Measurements from ENCODE around the gene DNAJC5. TPM values are rescaled to one million over a fixed set of nuclear protein-coding genes. Genes with fewer than 3 reads are reported as not detected.
"Not testable (repeated sequence)": the region's sequence is repeated elsewhere in the genome, so short reads cannot be mapped to it uniquely, and the experiment has no call there.

Gene DNAJC5
- total RNA-seq, result 10 to 100 TPM; 55.3 to 79.4 TPM
- long read RNA-seq, full-length matches to known transcripts, result 1 of 113 reads
- long read RNA-seq, partial matches to known transcripts, result 108 of 113 reads
- long read RNA-seq, other reads (novel, unspliced or antisense), result 4 of 113 reads

DNA sequence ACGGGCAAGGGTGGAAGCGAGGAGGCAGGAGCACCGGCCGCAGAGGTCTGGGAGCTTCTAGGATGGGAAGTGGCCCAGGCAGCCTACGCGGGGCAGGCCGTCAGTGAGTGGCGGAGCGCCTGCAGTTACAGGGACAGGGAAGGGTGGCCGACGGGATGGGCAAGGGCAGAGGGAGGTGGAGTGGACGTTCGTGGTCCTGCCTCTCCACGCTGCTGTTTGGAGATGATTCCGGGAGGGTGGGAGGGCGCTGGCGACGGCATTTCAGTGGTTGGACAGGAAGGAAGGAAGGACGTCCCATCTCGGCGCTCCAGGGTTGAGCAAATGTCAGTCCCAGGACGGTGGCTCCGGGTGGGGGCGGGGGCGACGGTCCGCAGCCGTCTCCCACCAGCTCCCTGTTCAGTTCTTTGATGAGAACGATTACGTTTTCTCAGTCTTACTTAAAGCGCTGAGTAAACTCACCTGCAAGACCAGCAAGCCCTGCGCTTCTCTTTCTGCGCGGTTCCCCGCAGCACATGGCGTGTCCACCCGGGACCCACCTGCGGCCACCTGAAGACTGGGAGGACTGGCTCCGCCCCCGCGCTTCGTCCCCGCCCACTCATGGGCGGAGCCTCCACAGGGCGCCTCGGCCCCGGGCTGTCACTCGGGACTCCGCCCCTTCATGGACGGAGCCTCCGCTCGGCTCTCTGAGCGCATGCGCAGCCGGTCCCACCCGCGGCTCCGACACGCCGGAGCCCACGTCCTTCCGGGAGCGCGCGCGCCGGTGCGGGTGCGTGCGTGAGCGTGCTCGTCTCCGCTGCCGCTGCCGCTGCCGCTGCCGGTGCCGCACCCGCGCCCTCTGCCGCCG, at the start of gene DNAJC5:
DNAJC5 (plus strand) TSS at position 769 of the 844 bp plus-strand sequence. CDS start 33,220 bp downstream, outside the sequence.
- intact Hi-C loops (cut with DNase I, micrococcal nuclease), result no loop called here
- DNase-seq, result peak; percentile 92 to 97
- ATAC-seq, result peak; percentile 88

DNA sequence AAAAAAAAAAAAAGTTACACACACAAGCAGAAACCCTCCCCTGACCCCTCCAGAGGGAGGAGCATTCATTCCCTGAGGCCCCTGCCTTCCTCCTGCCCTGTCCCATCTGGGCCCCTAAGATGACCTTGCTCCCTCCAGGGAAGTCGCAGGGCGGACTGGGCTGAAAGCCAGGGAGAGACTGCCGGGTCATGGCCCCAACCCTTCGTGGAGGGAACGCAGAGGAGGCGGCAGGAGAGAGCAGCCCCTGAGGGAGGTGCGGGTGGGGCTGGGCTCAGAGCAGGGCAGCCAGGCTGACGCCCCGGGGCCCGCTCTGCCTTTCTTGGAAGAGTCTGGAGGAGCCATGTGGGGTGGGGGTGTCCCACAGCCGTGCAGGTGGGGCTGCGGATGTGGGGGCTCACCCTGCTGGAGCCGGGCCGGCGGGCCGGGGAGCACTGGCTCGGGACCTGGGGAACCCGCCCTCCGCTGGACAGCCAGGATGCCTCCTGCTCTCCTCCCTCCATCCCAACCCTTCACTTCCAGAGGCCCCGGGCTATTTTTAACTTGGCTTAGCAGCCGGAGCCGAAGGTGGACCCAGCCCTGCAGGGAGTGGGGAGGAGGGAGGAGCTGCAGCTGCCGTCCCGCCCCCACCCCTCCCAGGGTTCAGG, 48.7 kb upstream of the DNAJC5 start:
- DNase-seq (no peak), ATAC-seq (peak; percentile 28)

DNA sequence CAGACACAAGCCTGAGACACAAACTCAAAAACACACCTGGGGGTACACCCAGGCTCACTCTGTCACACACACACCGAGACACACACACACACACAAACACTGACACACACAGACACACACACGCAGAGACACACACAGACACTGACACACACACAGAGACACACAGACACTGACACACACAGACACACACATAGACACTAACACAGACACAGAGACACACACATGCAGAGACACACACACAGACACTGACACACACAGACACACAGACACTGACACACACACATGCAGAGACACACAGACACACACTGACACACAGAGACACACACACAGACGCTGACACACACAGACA, 48.1 kb upstream of the DNAJC5 start:
- ATAC-seq (no peak), DNase-seq (no peak)
- intact Hi-C loops (cut with DNase I, micrococcal nuclease), result no loop called here

More for the DNA sequence above, 48.7 kb upstream of the DNAJC5 start:
- intact Hi-C loops (cut with DNase I, micrococcal nuclease), result no loop called here

DNA sequence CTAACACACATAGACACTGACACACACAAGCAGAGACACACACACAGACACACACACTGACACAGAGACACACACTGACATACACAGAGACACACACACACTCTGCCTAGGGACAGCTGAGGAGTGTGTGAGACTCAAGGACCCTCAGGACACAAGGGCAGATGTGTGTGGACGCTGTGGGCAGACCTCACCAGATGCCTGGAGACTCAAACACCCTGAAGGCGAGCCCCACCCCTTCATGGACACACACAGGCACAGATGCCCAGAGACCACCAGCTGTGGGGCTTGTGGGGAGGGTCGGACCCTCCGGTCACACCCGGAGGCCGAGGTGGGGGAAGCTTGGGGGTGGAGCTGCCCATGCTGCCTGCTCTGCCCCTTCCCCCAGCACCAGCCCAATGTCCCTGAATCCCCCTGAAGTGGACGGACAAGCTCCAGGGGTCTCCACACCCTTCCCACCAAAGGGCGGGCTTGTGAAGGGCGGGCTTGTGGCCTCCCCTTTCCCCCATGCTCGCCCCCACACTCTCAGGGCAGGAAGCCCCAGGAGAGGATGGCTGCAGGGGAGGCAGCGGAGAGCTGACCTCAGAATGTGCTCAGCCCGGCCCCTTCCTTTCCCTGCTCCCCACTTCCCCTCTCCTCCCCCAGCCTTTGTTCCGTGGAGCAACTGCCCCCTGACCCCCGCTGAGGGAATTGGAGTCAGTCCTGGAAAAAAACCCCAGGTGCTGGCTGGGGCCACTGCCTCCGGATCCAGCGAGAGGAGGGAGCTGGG, 47.5 kb upstream of the DNAJC5 start:
- peak; percentile 20 for ATAC-seq
- DNase-seq, result no peak

DNA sequence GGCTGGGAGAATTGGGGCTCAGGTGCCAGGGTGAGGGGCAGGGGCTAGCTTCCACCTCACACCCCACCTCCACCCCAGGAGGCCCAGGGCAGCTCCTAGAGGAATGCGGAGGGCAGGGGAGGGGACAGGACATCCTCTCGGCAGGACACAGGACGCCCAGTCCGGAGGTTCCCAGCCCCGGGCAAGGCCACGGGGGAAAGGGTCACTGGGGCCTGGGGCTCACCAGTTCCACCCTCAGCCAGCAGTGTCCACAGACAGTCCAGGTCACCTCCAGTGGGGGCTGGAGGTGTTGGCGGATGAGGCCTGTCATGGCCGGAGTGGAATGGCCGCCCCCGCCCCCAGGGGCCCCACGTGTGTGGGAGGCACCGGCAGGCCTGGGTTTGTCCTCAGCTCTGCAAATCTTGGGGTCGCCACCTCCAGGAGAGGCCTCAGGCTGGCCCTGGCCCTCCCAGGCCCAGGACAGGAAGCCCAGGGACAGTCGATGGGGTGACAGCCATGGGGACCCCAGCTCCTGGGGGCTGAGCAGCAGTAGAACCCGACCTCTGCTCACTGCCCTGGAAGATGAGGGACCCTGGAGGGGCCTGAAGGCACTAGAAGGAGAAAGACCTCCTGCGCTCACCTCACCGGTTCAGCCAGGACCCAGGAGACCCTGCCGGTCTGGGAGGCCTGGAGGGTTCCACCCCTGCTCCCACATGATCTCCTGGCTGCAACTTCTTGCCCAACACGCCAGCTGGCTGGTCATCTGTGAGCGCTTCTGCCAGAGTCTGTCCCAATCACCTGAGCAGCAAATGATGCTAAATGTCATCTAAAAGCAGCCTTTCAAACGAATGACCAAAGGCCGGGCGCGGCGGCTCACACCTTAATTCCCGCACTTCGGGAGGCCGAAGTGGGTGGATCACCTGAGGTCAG, 46.7 kb upstream of the DNAJC5 start:
- ATAC-seq (no peak), DNase-seq (no peak)
- intact Hi-C loops (cut with DNase I, micrococcal nuclease), result no loop called here

More for the DNA sequence above, 47.5 kb upstream of the DNAJC5 start:
- intact Hi-C loops (cut with DNase I, micrococcal nuclease), result no loop called here

DNA sequence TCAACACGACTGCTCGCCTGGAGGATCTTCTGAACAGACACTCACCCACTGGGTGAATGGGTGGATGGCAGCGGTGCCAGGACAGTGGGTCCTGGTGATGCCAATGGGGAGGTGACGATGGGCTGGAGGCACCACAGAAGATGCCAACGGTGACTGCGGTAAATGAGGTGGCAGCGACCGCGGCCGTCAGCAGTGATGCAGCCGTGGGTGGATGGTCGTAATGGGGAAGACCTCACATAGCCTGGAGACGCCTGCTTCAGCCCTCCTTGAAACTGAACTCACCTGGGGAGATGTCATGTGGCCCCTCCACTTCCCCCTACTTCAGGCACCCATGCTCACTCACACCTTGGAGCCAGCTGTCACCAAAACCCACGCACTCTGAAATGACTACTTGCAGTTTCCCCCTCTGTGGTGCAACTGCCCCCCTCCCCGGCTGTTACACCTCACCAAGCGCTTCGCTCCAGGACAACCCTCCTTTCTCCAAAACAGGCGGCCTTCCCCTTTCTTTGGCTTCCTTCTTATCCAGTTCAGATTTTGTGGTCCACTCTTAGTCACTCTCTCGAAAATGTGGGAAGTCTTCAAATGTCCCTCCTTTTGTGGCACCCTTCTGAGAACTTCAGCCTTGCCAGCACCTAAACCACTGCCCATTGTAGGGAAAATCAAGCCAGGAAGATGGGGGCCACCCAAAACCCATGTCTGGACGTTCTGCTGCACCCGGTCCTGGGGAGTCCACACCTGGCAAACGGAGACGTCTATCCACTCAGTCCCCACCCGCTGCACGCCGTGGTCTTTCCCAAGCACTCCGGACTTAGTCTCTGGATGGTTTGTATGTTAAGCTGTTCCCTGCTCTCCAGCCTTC, 44.0 kb upstream of the DNAJC5 start:
- ATAC-seq (no peak), DNase-seq (no peak)
- intact Hi-C loops (cut with DNase I, micrococcal nuclease), result no loop called here

DNA sequence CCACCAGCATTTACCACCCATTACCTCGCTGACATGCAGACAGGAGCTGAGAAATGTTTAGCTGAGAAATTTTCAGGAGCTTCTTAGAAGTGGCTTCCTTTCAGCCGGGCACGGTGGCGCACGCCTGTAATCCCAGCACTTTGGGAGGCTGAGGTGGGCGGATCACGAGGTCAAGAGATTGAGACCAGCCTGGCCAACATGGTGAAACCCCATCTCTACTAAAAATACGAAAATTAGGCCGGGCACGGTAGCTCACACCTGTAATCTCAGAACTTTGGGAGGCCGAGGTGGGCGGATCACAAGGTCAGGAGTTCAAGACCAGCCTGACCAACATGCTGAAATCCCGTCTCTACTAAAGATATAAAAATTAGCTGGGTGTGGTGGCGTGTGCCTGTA, 43.4 kb upstream of the DNAJC5 start:
- DNase-seq; ATAC-seq; intact Hi-C loops (cut with DNase I, micrococcal nuclease): not testable (repeated sequence)

- DNase-seq; ATAC-seq; intact Hi-C loops (cut with DNase I, micrococcal nuclease): not testable (repeated sequence)
These were observed 41.2 kb upstream of the DNAJC5 start for GRCh38 chr20:63853733-63854068.

DNA sequence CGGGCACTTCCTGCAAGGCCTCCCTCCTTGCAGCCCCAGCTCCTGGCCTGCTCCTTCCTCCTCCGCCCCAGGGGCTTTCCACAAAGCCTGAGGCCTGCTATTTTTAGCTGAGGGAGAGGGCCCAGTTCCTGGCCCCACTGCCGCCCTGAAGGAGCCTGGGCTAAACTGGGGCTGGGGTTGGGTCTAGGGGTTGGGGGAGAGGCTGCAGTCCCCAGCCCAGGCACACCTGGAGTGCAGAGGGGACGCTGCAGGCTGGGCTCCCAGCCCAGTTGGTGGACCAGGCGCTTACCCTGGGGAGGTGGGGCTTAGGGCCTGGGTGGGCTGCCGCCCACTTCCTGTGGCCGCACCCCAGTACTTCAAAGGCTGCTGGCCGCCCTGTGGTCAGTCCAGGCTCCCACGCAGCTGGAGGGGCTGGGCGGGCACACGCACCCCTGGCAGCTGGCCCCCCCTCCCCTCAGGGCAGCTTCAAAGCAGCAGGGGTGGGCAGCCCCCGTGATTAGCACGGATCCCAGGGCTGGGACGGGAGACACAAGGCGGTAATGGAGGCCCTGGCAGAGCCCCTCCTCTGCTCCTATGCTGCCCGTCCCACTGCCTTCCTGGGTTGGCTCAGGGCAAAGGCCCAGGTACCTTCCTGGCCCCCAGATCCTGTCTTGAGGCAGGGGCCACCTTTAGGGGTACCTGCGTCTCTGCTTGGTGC, 40.7 kb upstream of the DNAJC5 start:
- intact Hi-C loops (cut with DNase I, micrococcal nuclease), result no loop called here
- no peak for DNase-seq
- peak; percentile 7 for ATAC-seq

DNA sequence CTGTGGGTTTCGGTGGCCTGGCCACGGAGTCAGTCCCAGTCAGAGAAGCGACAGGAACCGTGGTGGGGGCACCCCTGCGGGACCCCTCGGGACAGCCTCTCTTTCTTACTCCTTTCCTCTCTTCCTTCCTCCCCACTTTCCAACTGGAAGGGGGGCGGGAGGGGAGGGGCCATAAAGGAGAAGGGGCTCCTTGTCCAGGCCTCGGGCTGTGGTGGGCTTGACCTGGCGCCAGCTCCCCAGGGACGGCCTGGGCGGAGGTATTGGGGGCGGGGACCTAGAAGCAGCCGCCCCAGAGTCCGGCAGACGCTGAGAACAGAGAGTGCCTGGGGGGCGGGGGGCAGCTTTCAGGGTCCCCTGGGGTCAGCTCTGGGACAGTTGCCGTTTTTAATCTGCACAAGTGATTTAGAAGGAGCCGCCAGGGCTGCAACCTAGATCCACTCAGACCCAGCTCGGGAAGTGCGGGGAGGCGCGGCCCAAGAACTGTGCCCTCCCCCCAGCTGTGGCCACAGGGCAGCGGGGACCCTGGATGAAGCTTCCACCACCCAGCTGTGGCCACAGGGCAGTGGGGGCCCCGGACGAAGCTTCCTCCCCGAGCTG, 40.1 kb upstream of the DNAJC5 start:
- ATAC-seq, result no peak
- intact Hi-C loops (cut with DNase I, micrococcal nuclease), result no loop called here
- no peak for DNase-seq

DNA sequence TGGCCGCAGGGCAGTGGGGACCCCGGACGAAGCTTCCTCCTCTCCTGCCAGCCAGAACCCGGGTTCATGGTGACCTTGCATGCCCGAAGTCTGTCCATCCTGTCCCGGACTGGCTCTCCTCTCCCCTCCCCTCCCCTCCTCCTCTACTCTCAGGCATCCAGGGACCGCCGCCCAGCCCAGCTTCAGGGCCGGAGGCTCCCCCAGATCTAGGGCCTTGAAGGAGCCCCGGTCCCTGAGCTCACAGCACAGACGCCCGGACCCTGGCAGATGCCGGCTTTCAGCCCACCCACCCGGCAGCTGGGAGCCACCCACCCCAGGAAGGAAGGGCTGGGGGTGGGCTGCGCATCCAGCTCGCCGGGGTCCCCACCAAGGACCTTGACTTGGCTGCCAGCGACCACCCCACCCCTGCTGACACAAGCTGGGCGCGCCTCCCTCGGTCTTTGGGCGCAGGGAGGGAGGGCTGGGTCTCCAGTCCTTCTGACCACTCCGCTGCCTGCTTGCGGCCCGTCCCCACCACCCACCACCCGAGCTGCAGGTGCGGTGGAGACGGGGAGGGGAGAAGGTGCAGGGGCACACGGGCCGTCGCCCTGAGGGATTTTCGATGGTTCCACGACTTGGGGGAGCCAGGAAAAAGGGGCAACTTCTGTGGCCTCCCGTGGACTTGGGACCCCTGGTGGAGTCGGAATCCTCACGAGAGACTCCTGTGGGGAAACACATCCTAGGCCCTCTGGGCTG, 39.4 kb upstream of the DNAJC5 start:
- DNase-seq (no peak), ATAC-seq (no peak)
- intact Hi-C loops (cut with DNase I, micrococcal nuclease), result no loop called here

DNA sequence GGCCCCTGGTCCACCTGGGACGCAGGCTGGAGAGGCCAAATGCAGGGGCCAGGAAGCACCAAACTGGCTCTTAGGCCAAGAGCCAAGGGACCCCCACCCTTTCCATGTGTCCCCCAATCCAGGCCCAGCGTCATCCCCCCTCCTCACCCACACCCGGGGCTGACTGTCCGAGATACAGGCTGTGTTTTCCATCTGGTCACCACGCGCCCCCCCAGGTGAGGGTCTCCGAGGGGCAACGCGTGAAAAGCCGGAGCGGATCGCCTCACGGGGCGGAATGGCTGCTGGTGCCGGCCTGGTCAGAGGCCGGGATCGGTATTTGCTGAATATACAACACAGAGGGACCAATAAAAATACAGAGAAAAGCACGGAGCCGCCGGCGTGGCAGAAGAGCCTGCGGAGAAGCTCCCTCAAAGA, 38.8 kb upstream of the DNAJC5 start:
- DNase-seq, result no peak
- intact Hi-C loops (cut with DNase I, micrococcal nuclease), result no loop called here
- no peak for ATAC-seq

- peak; percentile 16 for ATAC-seq
- no peak for DNase-seq
- intact Hi-C loops (cut with DNase I, micrococcal nuclease), result no loop called here
These were observed 37.0 kb upstream of the DNAJC5 start for GRCh38 chr20:63857764-63858392.

DNA sequence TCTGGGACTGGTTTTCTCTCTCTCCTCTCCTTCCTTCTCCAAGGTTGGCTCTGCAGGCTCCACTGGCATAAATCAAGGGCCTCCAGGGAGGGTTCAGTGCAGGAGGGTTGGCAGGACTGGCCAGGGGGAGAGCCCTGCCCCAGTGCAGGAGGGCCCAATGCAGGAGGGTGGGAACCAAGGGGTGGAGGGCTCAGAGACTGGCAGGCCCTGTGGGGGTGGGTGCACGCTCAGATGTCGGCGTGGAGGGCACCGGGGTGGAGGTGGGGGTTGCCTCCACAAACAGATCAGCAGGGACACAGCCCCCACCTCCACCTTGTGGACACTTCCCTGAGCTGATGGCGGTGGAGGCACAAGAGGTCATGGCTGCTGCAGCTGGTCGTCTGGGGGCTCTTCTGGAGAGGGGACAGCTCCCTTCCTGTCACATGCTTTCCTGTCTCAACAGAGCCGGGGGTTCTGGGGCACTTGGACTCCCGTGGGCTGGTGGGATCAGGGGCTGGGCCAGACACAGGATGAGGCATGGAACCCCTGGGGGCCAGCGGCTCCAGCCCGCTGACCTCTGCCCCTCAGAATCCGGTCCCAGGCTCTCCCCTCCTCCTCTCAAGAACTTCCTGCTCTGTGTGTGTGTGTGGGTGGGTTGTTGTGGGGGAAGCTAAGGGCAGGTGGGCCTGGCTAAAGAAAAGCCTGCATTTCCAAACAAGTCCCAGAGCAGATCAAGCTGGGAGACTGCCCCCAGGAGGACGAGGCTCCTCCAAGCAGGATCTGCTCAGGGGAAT, 36.3 kb upstream of the DNAJC5 start:
- ATAC-seq, result peak; percentile 4
- intact Hi-C loops (cut with DNase I, micrococcal nuclease), result no loop called here
- no peak for DNase-seq

- intact Hi-C loops (cut with DNase I, micrococcal nuclease), result no loop called here
- DNase-seq (no peak), ATAC-seq (no peak)
These were observed 35.7 kb upstream of the DNAJC5 start for GRCh38 chr20:63859166-63859699.
